ENCODE data around the gene SUSD4.
"Not testable (repeated sequence)": the region's sequence is repeated elsewhere in the genome, so short reads cannot be mapped to it uniquely, and the experiment has no call there.

Gene SUSD4, protein sequence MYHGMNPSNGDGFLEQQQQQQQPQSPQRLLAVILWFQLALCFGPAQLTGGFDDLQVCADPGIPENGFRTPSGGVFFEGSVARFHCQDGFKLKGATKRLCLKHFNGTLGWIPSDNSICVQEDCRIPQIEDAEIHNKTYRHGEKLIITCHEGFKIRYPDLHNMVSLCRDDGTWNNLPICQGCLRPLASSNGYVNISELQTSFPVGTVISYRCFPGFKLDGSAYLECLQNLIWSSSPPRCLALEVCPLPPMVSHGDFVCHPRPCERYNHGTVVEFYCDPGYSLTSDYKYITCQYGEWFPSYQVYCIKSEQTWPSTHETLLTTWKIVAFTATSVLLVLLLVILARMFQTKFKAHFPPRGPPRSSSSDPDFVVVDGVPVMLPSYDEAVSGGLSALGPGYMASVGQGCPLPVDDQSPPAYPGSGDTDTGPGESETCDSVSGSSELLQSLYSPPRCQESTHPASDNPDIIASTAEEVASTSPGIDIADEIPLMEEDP

DNA sequence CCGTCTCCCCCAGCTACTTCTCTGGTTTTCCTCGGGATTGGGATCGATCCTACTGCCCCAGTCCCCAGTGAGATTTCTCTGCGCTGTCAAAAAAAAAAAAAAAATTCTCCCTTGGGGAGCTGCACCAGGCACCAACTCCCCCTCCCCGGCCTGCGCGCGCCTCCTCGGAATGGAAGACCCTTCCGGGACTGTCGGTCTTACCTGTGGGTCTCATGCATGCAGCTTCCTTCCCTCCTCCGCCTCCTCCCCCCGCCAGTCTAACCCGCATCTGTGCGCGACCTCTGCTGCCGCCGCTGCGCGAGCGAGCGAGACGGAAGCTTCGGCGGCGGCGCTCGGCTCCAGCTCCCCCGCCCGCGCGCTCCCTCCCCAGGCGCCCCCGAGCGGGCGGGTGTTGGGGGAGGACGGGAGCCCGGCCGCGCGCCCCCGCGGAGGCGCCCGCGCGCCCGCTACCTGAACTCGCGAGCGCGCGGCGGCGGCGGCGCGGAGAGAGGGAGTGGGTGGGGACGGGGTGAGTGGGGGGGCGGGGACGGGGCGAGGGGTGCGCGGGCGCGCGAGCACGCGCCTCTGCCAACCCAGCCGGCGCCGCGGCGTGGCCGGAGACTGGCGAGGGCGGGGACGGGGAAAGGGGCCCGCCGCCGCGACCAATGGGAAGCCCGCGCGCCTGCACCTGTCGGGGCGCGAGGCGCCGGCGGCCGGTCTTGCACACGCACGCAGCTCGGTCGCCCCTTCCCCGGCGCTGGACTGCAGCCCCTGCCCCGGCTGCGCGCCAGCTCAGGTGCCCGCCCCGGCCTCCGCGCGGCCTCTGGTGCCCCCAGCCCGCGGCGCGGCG is at the start of gene SUSD4:
TSS of gene SUSD4 (minus strand) at position 321 of the 829 bp plus-strand sequence. CDS start 751 bp downstream, outside the sequence.
- peak; percentile 25 to 40 for DNase-seq (ENCODE audit: low read depth in 2 of 2)

DNA sequence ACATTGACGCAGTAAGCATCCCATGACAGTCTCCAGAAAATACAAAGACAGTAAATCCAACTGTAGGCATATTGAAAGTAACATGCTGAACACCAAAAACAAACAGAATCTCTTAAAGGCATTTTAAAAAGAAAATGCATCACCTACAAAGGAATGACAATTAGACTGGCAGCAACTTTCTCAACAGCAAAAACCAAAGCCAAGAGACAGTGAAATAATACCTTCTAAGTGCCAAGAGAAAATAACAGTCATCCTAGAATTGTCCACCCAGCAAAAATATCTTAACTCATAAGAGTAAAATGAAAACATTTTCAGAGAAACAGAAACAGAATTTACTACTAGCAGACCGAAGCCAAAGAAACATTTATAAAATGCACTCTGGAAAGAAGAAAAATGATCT is 49.2 kb upstream of the SUSD4 start:
- DNase-seq (ENCODE audit: low read depth in 2 of 2) = no peak

DNA sequence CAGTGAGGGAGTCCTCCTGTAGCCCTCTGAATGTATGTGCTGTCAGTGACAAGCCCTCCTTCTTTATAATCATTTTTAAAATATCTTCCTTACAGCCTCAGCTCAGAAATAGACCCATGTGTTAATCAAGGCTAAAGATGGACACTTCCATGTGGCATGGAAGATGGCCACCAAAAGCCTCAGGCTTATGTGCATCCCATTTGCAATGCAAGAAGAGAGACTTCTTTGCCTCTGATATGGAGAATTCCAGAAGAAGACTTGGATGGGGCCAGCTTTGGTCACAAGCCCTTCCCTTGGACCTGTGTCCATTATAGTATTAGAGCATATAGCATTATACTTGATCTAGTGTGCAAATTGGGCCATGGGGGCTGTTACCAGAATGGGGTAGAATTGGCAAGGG is 47.7 kb upstream of the SUSD4 start:
- DNase-seq (ENCODE audit: low read depth in 2 of 2) = no peak

DNA sequence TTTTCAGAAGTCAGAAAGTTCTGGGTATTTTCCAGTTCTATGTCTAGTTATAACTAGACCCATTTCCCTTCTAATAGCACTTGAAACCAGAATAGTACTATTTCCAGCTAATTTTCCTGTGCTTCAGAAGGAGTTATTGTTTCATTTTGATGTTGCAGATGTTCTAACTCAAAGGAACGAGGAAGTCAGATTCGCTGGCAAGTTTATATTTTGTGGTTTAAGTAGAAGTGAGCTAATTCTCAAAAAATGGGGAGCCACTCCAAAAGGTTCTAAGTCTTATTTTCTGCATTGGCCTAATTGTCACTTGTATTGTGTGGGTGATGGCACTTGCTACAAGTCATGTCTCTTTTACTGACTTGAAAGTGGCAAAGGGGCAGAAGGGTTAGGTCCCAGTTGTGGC is 47.3 kb upstream of the SUSD4 start:
- DNase-seq (ENCODE audit: low read depth in 2 of 2) = no peak

DNA sequence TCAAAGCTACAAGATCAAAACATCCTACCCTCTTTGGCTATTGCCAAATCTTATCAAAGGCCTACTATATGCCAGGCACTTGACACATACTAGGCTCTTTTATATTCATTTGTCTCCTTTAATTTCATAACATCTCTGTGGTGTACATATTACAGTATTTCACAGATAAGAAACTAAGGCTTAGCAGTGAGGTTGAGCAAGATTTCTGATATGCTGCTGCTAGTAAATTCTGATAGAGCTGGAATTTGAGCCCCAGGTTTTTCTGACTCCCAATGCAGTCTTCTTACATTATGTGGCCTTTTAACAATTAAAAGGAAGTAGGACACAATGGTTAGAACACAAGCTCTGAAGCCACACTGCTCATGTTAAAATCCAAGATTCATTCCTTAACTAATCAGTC is 46.1 kb upstream of the SUSD4 start:
- DNase-seq (ENCODE audit: low read depth in 2 of 2) = no peak

DNA sequence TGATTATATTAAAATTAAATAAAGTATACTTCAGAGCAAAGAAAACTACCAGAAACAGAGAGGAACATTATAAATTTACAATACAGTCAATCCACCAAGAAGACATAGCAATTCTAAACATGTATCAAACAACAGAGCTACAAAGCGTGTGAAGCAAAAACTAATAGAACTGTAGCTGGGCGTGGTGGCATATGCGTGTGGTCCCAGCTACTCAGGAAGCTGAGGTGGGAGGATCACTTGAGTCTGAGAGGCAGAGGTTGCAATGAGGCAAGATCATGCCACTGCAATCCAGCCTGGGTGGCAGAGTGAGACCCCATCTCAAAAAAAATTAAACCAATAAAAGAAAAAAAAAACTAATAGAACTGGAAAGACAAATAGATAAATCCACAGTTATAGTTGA is 41.5 kb upstream of the SUSD4 start:
- no peak for DNase-seq (ENCODE audit: low read depth in 2 of 2)

DNA sequence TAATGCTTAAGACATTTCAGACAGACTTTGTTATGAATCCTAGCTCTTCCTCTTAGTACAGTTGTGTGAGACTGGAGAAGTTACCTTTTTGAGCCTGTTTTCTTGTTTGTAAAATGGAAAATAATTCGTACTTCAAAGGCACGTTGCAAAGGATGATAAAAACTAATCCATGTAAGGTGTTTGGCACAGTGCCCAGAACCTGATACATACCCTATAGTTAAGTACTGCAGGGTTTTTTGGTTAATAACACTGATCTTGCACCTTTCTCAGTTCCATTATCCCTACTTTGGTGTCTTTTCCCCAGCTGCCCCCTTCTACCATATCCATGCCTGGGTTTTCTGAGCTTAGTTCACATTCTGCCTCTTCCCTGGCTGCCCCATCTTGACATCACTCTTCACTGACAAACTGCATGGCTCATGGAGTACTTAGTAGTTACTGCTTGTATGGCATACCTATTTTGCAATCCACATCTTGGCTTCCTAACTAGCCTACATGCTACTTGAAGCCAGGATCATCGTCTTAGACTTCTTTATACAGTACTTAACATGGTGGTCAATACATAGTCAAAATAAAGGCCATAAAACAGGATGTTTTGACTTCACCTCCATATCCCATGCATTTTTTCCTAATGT is 39.3 kb upstream of the SUSD4 start:
- DNase-seq (ENCODE audit: low read depth in 2 of 2) = no peak

DNA sequence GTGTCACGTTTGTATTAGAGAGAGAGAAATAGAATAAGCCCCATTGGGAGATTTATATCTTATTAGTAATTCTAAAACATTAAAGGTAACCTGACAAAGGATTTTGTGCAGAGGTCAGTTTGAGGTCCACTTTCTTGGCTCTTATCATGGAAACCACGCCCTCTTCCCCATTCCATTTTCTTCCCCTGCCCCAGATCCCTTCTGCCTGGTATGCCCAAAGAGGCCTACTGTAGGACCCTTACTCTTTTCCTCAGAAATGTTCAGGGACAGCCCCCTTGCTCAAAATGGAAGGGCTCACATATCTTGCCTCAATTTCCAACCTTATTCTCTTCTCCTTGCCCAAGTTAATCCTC is 38.8 kb upstream of the SUSD4 start:
- DNase-seq (ENCODE audit: low read depth in 2 of 2) = no peak

DNA sequence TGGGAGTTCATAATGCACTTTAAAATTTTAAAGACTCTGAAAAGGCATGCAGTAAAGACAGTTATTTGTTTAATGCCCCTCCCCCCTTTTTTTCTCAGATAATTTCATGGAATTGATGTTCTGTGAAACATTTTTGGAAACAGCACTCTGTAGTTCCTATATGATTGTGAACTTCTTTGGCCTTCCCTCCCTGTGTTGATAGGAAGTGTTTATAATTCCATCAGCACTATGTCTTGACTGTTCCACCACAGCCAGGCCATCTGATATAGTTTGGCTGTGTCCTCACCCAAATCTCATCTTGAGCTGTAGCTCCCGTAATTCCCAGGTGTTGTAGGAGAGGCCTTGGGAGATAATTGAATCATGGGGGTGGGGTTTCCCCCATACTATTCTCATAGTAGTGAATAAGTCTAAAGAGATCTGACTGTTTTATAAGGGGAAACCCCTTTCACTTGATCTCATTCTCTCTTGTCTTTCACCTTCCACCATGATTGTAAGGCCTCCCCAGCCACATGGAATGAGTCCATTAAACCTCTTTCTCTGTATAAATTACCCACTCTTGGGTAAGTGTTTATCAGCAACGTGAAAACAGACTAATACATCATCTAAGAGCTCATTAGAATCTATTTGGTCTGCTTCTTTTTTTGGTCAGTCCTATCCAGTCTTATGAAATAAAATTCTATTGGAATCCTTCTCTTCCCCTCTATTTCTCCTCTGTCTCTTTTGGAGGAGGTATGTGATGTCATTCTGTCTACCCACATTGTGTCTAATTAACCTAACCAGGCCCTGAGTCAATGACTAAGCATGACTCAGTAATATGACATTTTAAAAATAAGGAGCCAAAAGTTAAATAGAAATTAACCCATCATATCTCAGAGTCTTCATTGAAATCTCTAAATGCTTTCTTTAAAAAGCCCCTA is 38.2 kb upstream of the SUSD4 start:
- DNase-seq (ENCODE audit: low read depth in 2 of 2) = no peak

DNA sequence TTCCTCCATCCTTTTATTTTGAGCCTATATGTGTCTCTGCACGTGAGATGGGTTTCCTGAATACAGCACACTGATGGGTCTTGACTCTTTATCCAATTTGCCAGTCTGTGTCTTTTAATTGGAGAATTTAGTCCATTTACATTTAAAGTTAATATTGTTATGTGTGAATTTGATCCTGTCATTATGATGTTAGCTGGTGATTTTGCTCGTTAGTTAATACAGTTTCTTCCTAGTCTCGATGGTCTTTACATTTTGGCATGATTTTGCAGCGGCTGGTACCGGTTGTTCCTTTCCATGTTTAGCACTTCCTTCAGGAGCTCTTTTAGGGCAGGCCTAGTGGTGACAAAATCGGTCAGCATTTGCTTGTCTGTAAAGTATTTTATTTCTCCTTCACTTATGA is 35.4 kb upstream of the SUSD4 start:
- DNase-seq (ENCODE audit: low read depth in 2 of 2) = not testable (repeated sequence)

DNA sequence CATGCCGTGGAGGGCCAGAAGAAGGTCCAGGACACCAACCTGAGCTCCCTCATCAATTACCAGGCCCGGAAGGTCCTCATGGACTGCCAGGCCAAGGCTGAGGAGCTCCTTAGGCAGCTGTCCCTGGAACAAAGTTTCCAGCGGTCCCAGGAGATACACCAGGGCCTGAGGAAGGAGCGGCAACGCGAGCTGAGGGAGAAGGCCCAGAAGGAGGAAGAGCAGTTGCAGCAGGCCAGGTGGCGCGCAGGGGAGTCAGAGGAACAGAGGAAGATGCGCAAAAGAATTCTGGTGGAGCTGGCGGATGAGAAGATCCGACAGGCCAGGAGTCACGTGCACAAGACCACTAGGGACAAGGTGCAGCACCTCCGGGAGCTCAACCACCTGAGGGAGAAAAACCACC is 30.7 kb upstream of the SUSD4 start:
- no peak for DNase-seq (ENCODE audit: low read depth in 2 of 2)

DNA sequence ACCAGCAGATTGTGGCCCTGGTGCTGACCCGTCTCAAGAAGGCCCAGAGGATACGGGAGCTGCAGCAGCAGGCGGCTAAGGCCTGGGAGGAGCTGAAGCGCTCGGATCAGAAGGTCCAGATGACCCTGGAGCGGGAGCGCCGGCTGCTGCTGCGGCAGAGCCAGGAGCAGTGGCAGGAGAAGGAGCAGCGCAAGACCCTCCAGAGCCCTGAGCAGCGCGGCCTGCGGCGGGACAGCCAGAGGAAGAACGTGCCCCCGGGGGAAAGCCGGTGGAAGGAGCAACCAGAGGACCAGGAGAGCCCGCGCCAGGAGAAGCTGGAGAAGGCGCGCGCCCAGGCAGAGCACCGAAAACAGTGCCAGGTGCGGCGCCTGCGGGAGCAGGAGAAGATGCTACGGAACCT is 30.3 kb upstream of the SUSD4 start:
- DNase-seq (ENCODE audit: low read depth in 2 of 2) = no peak

DNA sequence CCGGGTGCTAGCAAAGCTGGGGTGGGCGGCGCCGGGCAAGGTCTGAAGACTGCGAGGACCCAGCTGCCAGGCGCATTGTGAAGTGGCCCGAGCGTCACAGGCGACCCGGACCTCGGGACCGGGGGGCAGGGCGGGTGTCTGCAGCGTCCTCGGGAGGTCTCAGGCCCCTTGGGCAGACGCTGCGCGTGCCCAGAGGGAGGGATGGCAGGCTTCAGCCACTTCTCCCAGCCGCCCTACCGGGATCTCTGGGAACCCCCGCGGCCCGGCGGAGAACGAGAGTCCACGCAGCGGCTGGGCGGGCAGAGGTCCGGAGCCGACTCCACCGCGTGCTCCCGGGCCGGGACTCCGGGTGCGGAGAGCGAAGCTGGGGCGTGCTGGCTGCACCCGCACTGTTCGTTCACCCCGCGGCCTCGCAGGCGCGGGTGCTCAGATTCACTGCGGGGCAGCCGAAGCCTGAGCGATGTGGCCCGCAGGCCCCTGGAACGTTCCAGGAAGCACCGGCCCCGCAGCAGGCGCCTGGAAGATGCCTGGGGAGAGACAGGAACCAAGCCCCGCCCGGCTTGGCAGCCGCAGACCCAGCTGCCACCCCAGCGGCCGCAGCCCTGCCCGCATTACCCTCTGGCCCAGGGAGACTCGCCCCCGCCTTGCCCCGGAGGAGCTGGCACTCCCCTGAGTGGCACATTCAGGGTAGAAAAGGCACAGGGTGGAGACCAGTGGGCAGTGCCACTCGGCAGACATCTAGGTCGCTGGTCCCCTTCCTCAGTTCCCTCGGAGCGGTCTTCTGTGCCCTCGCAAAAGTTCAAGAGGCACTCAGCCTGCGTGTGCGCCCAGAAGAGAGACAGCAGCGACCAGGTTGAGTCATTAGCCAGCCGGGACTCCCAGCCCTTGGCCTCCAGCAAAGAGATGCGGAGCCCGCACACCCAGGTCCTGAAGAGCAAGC is 29.6 kb upstream of the SUSD4 start, which contains the start of gene CCDC185:
TSS of gene CCDC185 (plus strand) at position 141 of the 940 bp plus-strand sequence. CDS start at position 202, 61 bp downstream.
- no peak for DNase-seq (ENCODE audit: low read depth in 2 of 2)

DNA sequence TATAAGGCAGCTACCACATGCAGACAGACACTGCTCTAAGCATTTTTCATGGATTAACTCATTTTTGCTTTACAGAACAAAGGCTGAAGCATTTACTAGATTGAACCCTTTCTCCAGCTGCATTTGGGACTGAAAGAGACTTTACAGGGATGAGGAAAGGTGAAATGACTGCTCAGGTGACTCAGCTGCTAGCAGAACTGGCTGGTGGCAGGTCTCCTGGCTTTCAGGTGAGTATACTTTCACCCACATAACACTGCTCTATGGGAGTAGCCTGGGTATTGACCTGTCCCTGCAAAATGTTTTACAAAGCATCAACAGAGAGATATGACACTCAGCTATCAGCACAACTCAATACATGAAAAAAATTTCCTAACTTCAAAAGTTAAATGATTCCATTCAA is 26.6 kb upstream of the SUSD4 start:
- no peak for DNase-seq (ENCODE audit: low read depth in 2 of 2)

DNA sequence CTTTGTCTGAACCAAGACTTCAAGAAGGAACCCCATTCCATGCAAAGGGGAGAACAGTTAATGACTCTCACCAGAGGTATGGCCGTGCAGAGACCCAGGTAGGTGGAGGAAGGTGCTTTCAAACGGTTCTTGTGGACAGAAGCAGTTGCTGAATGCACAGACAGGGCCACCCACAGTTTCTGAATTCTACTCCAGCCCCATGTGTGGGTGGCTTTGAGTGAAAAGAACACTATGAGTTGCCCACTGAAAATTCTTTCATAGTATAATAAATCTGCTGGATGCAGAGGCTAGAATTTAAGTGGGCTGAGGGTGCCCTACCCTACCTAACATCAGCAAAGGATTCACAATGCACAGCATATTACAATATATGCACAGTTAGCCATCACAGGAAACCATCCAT is 22.0 kb upstream of the SUSD4 start:
- DNase-seq (ENCODE audit: low read depth in 2 of 2) = no peak

DNA sequence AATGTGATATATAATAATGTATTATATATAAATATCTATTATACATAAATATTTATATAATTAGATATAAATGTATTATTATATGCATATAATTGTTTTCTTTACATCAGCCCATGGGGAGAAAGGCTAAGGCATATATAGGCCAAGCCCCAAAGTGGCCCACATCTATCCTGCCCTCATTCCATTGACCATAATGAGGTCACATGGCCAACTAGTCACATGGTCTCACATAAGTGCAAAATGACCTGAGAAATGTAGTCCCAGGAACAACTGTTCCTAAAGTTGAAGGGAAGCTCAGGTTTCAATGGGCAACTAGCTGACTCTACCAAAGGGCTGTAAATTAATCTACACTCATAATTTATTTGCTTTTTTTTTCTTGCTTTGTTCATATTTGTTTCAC is 14.8 kb upstream of the SUSD4 start:
- DNase-seq (ENCODE audit: low read depth in 2 of 2) = no peak

DNA sequence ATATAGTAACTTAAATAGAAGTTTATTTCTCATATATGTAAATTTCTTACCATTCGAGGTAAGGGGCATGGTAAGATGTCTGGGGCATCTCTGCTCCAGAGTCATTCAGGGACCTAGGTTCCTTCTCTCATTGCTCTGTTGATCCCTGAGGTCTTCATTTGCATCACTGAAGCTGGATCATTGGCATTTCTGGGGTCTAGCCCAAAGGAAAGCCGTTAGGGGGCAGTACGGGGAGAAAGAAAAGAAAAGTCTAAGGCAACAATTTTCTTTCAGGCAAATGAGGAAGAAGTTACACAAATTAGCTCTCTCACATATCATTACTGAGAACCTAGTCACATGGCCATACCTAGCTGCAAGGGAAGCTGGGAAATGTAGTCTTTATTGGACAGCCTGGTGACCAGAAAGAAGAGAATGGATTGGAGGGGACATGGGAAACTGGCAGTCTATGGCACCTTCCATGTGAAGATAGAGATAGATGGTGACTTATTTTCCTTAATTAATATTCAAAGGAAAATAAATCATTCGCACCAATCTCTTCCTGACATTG is 10.2 kb upstream of the SUSD4 start:
- DNase-seq (ENCODE audit: low read depth in 2 of 2) = no peak

DNA sequence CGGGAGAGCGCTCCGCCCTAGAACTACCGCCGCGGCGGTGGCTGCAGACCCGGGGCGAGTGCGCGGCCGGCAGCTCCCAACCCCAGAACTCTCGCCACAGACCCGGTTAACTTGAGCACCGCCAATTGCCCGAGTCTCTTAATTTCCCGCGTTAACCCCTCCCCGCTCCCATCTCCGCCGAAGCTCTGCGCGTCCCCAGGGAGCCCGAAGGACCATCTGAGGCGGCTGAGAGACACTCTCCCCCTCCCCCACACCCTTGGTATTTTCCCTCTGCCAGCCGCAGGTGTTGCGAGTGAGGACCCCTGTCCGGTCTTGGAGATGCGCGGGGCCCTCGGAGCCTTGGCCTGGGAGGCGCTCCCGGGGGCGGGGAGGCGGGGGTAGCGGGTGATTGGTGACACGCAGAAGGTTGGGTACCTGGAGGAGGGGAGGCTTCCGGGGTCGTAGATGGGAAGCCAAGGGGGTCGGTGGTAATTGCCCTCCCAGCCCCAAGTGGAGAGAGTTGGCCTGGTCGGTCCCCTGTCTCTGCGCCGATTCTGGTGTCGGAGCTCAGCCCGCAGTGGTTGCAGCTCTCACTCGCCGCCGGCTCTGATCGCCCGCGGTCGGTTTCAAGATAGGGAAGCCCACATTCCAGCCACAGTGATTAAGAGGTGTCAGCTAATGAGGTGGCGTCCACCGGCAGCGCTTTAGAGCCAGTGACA is 858 bp upstream of the SUSD4 start:
- peak in 1 of 2 experiments; percentile 2 for DNase-seq (ENCODE audit: low read depth in 2 of 2)

Data from stimulated activated CD4-positive, alpha-beta T cell treated with anti-CD3 and anti-CD28 coated beads, Interleukin-12 subunit alpha, Interleukin-12 subunit beta, amount 100 ng/mL, for 24 hours (primary cell).